Hepatocyte (in vitro differentiated cells): ENCODE data around the gene COPS3.

ENCODE experiments used
- EZH2 ChIP-seq: fragments of 200-600 bp; sonication (generic); IDR thresholded peaks from 2 replicates; pipeline ENCODE4 v1.6.1; 2016; ENCODE audit warnings: antibody characterized with exemption, mild to moderate bottlenecking, borderline replicate concordance
- TF ChIP-seq, protein P1 (sequence below): fragments of 200-600 bp; sonication (generic); IDR thresholded peaks from 2 replicates; pipeline ENCODE4 v1.5.1; 2016; ENCODE audit warnings: antibody characterized with exemption, mild to moderate bottlenecking; ENCODE audit not compliant: poor library complexity

DNA sequence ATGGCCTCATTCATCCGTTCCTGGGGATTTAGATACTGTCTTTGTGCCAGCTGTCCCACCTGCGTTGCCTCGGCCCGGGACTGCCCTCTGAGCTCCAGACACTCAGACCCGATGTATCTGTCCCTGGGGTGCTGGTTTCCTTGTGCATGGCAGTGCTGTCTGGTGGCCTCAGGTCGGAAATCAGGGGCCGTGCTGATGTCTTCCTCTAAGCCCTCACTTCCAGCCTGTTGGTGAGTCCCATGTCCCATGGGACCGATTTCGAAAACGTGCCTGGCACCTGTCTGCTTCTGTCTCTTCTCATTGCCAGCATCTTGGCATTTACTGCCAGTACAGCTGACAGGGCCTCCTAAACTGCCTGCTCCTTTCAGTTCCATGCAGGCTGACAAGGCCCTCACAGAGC, 44.2 kb upstream of the COPS3 start:
- TF ChIP-seq, protein P1, sequence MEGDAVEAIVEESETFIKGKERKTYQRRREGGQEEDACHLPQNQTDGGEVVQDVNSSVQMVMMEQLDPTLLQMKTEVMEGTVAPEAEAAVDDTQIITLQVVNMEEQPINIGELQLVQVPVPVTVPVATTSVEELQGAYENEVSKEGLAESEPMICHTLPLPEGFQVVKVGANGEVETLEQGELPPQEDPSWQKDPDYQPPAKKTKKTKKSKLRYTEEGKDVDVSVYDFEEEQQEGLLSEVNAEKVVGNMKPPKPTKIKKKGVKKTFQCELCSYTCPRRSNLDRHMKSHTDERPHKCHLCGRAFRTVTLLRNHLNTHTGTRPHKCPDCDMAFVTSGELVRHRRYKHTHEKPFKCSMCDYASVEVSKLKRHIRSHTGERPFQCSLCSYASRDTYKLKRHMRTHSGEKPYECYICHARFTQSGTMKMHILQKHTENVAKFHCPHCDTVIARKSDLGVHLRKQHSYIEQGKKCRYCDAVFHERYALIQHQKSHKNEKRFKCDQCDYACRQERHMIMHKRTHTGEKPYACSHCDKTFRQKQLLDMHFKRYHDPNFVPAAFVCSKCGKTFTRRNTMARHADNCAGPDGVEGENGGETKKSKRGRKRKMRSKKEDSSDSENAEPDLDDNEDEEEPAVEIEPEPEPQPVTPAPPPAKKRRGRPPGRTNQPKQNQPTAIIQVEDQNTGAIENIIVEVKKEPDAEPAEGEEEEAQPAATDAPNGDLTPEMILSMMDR = no peak
- TF ChIP-seq EZH2 = no peak
